NCI-H2029 (cell line): ENCODE results near the gene FHIP1B.

Experiments
- DNase-seq: peaks from one replicate; lab custom pipeline; 2025; lab: John Stamatoyannopoulos, UW

Gene FHIP1B

DNA sequence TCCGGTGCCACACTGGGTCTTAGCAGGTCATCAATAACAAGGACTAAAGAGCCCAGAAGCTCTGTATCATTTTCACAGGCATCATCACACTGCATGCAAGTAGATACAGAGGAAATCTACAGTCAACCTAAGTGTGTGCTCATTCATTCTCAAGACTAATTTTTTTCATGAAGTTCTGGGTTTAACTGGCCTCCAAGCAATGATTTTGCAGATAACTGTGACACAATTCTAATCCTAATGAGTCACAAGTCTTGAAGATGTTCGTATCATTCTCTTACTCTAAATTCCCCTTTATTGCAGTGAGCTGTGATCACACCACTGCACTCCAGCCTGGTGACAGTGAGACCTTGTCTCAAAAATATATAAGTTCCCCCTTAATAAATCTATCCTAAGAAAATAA, 33.0 kb downstream of the FHIP1B start:
- no peak for DNase-seq

DNA sequence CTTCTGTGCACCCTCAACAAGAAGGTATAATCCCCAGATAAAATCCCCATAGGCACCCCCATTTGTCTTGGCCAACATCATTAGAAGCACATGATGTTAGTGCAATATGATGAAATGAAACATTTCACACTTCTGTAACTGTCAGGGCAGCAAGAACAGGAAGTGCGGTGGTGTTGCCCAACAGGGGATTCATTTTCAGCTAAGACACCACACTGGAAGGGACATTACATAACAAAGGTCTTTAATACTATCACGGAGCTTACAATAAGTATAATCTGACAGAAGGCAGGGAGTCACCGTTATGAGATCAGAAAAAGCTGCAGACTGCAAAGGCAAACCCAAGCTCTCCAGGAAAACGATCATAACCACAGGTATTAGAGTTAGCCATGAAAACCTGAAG, 33.5 kb downstream of the FHIP1B start:
- DNase-seq: no peak

GRCh38 chr11:6199174-6199810, 35.1 kb downstream of the FHIP1B start, which contains the start of gene OR52W1:
Gene OR52W1, plus strand, starts transcription at chr11:6199224. Its CDS starts 0 bp downstream, at chr11:6199224.
- DNase-seq: no peak

GRCh38 chr11:6197466-6198200, 36.8 kb downstream of the FHIP1B start:
- DNase-seq: no peak

- no peak for DNase-seq
Observed at GRCh38 chr11:6196396-6196795, 38.0 kb downstream of the FHIP1B start.

DNA sequence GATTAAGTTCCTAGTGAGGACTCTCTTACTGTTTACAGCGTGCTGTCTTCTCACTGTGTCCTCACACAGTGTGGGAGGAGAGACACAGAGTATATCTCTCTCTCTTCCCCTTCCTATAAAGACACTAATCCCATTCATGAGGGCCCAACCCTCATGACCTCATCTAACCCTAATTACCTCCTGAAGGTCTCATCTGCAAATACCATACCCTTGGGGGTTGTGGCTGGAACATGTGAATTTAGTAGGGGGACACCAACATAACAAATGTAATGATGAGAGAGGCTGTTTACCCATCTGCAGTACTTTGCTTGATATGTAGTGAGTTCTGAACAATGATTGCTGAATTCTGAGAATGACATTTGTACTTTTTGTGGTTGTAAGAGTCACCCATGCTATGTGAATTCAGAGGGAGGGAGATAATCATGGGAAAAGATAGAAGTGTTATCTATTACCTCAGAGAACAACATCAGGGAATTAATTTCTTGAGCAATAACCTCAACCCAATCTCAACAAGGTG, 40.3 kb downstream of the FHIP1B start:
- DNase-seq: no peak

DNA sequence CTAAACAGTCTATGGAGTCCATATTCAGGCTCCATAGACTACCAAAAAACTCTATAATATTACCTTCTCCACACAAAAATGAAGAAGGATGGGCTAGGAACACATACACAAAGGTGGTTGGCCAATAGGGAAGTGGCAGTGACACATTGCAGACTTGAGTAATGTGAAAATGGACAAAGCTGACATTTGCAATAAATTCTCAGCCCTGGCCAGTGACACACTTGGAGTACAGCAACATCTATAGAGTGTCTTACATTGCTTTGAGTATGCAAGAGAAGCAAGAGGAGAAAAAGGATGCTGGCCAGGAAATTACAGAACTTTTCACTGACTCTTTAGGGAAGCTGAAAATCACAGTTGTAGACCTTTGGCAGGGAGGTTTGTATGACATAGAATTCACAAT, 42.7 kb downstream of the FHIP1B start:
- DNase-seq: no peak

DNA sequence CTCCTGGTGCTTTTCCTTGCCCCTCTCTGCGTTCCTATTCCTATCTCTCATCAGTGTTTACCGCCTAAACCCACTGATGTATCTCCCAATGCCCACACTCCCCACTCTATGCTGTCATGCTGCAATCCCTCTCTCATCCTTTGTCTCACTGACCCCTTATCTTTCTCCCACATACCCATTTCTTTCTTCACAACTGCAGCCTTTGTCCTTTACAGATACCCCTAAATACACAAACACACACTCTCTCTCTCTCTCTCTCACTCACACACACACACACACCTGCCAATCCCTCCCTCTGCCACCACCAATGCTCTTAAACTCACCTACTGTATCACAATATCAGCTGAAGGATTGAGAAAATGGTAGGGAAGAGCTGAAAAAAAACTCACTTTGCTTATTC, 59.0 kb downstream of the FHIP1B start:
- DNase-seq: no peak

DNA sequence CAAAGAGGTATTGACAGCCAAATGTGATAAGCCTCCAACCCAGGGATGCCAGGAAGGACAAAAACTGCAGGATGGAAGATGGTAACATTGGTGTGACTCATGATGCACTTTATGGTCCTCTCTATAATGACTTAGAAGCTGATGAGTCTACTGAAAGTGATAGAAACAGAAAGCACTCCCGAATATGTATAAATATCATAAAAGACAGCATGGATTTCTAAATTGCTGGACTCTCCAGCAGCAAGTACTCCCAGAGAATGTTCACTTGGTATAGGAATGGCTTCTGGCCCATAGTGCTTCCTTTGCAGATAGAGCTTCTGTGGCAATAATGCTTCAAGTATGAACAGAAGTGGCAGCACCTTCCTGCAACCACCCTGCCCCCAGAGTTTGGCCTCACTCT, 64.2 kb downstream of the FHIP1B start, which contains the start of gene OR52B2:
TSS of gene OR52B2 (minus strand) at position 101 of the 400 bp plus-strand sequence. CDS start at position 101, 0 bp downstream.
- no peak for DNase-seq
